DOHH2 (cell line): ENCODE measurements around the gene CX3CL1.
"Not testable (repeated sequence)": the region's sequence is repeated elsewhere in the genome, so short reads cannot be mapped to it uniquely, and the experiment has no call there.

ENCODE experiments used
- H3F3A ChIP-seq: fragments of 200-600 bp; sonication (generic), shearing (Covaris generic); 2 replicates; pipeline ENCODE4 v1.6.0; 2016; ENCODE audit warnings: antibody characterized with exemption, mild to moderate bottlenecking; ENCODE audit not compliant: control insufficient read depth, insufficient read depth
- H3K27ac ChIP-seq: fragments of 200-600 bp; sonication (generic); 2 replicates; pipeline ENCODE4 v1.5.1; 2014; ENCODE audit warnings: low read depth, mild to moderate bottlenecking, low read length, moderate library complexity
- H3K27me3 ChIP-seq: fragments of 200-600 bp; sonication (generic); 2 replicates; pipeline ENCODE4 v1.6.1; 2014; ENCODE audit warnings: mild to moderate bottlenecking, low read length, mixed read lengths; ENCODE audit not compliant: control insufficient read depth
- H3K36me3 ChIP-seq: fragments of 200-600 bp; sonication (generic); 2 replicates; pipeline ENCODE4 v1.6.1; 2014; ENCODE audit warnings: mild to moderate bottlenecking, low read length, moderate library complexity, mixed read lengths; ENCODE audit not compliant: control insufficient read depth
- H3K4me1 ChIP-seq: fragments of 200-600 bp; sonication (generic); 2 replicates; pipeline ENCODE4 v1.6.1; 2014; ENCODE audit warnings: mild to moderate bottlenecking, low read length, mixed read lengths; ENCODE audit not compliant: control insufficient read depth
- H3K4me2 ChIP-seq: fragments of 200-600 bp; sonication (generic); 2 replicates; pipeline ENCODE4 v1.6.0; 2014; ENCODE audit warnings: mild to moderate bottlenecking, low read length, moderate library complexity
- H3K4me3 ChIP-seq: fragments of 200-600 bp; sonication (generic); 2 replicates; pipeline ENCODE4 v1.5.1; 2014; ENCODE audit warnings: mild to moderate bottlenecking, low read length, mixed read lengths
- H3K79me2 ChIP-seq: fragments of 200-600 bp; sonication (generic); 2 replicates; pipeline ENCODE4 v1.6.1; 2014; ENCODE audit warnings: mild to moderate bottlenecking, low read length, mixed read lengths; ENCODE audit not compliant: control insufficient read depth
- H3K9me2 ChIP-seq: fragments of 200-600 bp; sonication (generic); replicated peaks from 2 replicates; pipeline ENCODE4 v1.6.1; 2014; ENCODE audit warnings: mild to moderate bottlenecking, low read length, mixed read lengths; ENCODE audit not compliant: control insufficient read depth
- H3K9me3 ChIP-seq: fragments of 200-600 bp; sonication (generic); 2 replicates; pipeline ENCODE4 v1.6.1; 2014; ENCODE audit warnings: antibody characterized with exemption, low read length, mixed read lengths; ENCODE audit not compliant: control insufficient read depth, insufficient read depth
- H4K20me1 ChIP-seq: fragments of 200-600 bp; sonication (generic); 2 replicates; pipeline ENCODE4 v1.6.0; 2014; ENCODE audit warnings: low read depth, mild to moderate bottlenecking, antibody characterized with exemption, low read length, moderate library complexity; ENCODE audit not compliant: control insufficient read depth, insufficient read depth
- CTCF ChIP-seq: fragments of 200-600 bp; sonication (generic); IDR thresholded peaks from one replicate; pipeline ENCODE4 v1.5.1; 2014; ENCODE audit warnings: antibody characterized with exemption, mild to moderate bottlenecking, low read depth, low read length; ENCODE audit not compliant: poor library complexity, severe bottlenecking
- EZH2phosphoT487 ChIP-seq: fragments of 200-600 bp; sonication (generic); IDR thresholded peaks from 2 replicates; pipeline ENCODE4 v1.6.1; 2017; ENCODE audit warnings: borderline replicate concordance, mild to moderate bottlenecking, antibody characterized with exemption, low read length, moderate library complexity, mixed read lengths

The CX3CL1 gene

GRCh38 chr16:57374067-57374534 is 1.8 kb downstream of the CX3CL1 start:
- Histone ChIP-seq H3K9me3 (no peaks in the 10 kb centered on the region), H3F3A (no peaks in the 10 kb centered on the region), H4K20me1 (no peaks in the 10 kb centered on the region), H3K4me3 (no peak overlapping the region), H3K36me3 (no peaks in the 10 kb centered on the region), H3K9me2 (no peaks in the 10 kb centered on the region), H3K27ac (no peak overlapping the region), H3K27me3 (peaks cover 28% of the 10 kb centered on the region), H3K4me1 (peaks cover 13% of the 10 kb centered on the region), H3K4me2 (no peak overlapping the region), H3K79me2 (no peaks in the 10 kb centered on the region)
- no peak for TF ChIP-seq EZH2phosphoT487
- no peak for TF ChIP-seq CTCF

- not testable (repeated sequence) for H3K4me2 ChIP-seq, H3K36me3 ChIP-seq, H3K79me2 ChIP-seq, H3K9me2 ChIP-seq, H3F3A ChIP-seq, H3K27ac ChIP-seq, H3K4me3 ChIP-seq, H3K9me3 ChIP-seq, H4K20me1 ChIP-seq
- Histone ChIP-seq H3K27me3 (peaks cover 24% of the 10 kb centered on the region), H3K4me1 (peaks cover 13% of the 10 kb centered on the region)
These were observed 2.7 kb downstream of the CX3CL1 start for GRCh38 chr16:57374925-57375465.

GRCh38 chr16:57376313-57376818 is 4.1 kb downstream of the CX3CL1 start:
- Histone ChIP-seq H3K9me2 (no peaks in the 10 kb centered on the region), H3K36me3 (no peaks in the 10 kb centered on the region), H3K4me1 (peaks cover 13% of the 10 kb centered on the region), H3K4me3 (no peak overlapping the region), H3K4me2 (no peak overlapping the region), H3F3A (no peaks in the 10 kb centered on the region), H3K9me3 (no peaks in the 10 kb centered on the region), H3K27me3 (peaks cover 24% of the 10 kb centered on the region), H4K20me1 (no peaks in the 10 kb centered on the region), H3K27ac (no peak overlapping the region), H3K79me2 (no peaks in the 10 kb centered on the region)
- TF ChIP-seq EZH2phosphoT487 = no peak
- TF ChIP-seq CTCF = no peak

GRCh38 chr16:57377080-57377841 is 5.0 kb downstream of the CX3CL1 start:
- H3K79me2 ChIP-seq = no peaks in the 10 kb centered on the region
- no peak for TF ChIP-seq CTCF
- no peak for TF ChIP-seq EZH2phosphoT487
- H3K36me3 ChIP-seq = no peaks in the 10 kb centered on the region
- no peaks in the 10 kb centered on the region for H3F3A ChIP-seq
- H3K4me1 ChIP-seq = peaks cover 13% of the 10 kb centered on the region
- peaks cover 24% of the 10 kb centered on the region for H3K27me3 ChIP-seq
- H4K20me1 ChIP-seq = no peaks in the 10 kb centered on the region
- H3K9me2 ChIP-seq = no peaks in the 10 kb centered on the region
- H3K27ac ChIP-seq = no peak overlapping the region
- H3K4me3 ChIP-seq = no peak overlapping the region
- H3K4me2 ChIP-seq = peak overlapping the region; percentile 28
- no peaks in the 10 kb centered on the region for H3K9me3 ChIP-seq
